ENCODE results near the gene C3orf18.

C3orf18 gene

DNA sequence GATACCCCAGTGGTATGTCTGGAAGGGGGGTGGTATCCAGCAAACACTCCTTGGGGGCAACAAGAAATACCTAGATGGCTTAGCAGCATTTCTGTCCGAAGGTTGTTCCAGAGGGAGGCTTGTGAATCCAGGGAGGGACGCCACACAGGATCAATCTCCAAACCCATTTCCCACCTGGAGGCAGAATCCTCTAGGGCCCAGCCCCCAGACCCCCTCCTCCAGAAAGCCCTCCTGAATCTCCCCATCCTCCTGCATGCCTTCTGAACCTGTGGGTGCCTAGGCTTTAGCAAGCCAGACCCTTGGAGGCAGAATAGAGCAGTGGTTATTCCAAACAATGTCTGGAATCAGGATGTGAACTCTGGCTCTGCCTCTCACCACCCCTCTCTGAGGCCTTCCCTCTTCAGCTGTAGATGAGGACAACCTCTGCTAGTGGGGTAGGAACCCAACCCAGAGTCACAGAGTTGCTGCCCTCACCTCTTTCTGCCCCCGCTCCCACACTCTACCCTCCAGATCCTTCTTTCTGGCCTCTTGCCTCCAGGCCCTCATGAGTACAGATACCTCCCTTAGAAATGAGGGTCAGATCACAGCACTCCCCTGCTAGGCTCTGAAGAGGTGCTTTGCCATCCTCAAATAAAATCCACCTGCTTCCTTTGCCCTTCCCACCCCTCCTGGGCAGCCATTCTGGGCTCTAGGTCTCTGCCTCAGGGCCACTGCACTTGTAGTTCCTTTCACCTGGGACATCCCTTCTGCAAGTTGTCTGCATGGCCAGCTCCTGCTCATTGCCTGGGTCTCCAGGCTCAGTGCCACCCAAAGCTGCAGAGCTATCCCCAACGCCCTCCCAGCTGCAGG lies 35.9 kb upstream of the C3orf18 start:
- no peak for DNase-seq

DNA sequence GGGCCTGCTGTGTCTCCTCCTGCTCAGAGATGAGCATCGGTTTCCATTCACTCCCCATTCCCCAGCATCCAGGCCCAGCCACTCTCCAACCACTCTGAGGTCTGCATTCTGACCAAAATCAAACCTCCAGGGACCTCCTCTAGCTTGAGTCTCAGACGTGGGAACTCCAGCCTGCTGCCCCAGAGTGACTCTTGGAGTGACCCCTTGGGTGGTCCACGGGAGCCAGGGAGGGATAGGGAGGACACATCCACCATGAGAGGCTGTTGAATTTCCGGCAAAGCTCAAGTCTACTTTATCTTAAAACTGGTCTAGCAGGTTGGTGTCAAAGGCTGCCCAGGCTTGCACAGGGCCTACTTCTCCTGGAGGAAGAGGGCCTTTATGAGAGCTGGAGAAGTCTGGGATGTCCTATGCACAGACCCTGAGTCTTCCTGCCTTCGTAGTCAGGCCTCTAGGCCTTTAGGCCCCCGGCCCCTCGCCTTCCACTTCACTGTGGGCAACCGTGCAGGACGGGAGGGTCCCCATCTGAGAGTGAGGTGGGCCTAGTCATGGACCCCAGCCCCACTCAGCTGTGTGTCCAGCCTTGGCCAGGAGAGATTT lies 35.1 kb upstream of the C3orf18 start:
- no peak for DNase-seq

DNA sequence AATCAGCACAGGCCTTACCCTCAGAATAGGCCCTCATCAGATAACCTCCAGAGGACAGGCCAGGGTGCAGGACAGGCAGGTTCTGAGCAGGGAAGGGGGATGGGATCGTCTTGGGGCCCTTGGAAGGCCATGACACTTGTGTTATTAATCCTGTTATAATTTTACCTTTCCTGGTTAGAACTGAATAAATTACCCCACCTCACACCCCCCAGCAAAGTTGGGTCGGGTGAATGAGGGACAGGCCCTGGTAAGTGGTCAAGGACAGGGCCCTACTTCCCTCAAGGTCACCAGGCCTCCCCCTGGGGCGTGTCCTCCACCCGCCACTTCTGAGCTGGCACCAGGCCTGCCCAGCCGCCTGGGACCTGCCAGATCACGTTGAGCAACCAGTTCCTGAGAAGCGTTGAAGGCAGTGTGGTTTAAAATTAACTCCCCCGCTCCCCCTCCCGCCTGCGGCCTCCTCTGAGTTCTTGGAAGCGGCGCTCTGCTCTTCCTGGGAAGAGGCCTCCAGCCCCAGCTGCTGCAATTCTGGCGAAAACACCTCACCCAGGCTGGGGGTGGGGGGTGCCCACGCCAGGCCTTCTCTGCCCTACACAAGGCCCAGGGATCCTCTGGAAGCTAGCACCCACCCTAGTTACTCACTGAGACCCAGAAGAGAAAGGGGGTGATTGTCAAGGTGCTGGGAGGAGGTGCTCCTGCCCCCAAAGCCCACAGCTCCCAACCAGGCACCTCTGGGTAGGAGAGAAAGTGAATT lies 33.5 kb upstream of the C3orf18 start:
- peak; percentile 37 to 97 (median 49) for DNase-seq

DNA sequence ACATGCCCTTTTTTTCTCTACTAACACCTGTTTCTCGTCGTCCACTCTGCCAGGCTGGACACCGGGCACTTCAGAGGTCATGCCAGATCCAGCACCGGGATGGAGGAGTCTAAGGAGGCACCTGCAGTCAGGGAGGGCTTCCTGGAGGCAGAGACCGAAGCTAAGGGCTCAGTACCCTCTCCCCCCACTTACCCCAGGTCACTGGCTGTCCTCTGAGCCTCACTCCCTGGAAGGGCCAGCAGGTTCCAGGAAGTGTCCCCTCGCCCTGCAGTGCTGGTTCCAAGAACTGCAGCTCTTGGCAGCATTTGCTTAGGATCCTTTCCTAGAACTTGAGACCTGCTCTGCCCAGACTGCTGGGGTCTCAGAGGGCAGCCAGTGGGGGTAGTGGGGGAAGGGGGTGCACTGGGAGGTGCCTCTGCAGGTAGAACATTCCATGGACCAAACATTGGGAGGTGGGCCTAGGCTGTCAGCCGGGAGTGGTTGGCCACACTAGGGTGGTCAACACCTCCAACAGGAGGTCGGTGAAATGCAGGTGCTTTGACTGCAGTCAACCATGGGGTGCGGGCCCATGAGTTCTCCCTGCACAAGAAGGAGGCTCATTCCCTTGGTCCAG lies 32.7 kb upstream of the C3orf18 start:
- DNase-seq, result peak in 1 of 5 donors; percentile 74

DNA sequence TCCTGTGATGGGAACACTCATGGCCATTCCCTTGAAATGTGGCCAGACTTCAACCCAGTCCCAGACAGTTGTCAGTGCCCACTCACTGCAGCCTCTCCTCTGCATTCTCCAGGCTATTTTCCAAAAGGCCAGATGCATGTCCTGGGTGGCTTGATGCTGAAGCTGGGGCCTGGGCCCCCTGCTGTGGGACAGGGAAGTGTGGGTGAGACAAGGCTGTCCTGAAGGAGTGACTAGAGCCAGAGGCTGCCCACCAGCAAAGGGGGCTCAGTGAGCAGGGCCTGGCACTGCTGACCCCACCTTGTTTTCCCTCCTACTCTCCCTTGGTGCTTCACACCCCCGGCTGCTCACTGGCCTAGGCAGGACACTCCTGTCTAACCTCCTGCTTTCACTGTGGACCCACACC lies 32.2 kb upstream of the C3orf18 start:
- no peak for DNase-seq

DNA sequence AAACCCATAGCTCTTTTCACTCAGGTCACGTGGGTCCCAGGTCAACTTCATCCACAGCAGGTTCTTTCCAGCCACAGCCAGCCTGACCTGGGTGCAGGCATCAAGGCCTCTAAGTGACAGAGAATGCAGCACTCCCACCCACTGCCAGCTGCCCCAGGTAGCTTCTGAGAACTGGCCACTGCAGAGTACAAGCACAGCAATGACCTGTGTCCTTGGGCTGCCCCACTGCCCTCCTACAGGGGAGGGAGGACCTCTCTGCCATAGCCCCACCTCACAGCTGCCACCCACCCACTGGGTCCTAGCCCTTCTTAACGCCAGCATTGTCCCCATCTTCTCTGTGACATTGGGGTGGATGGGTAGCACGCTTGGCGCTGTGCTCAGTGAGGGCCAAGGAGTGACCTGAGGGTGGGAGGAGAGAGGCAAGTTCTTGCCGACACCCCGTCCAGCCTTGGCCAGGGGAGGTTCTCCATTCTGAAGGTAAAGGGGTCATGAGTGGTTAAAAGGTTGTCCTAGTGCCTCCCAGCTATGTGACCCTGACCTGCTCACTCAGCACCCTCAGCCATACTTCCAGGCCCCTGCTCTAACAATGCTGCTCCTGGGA lies 31.7 kb upstream of the C3orf18 start:
- no peak for DNase-seq

DNA sequence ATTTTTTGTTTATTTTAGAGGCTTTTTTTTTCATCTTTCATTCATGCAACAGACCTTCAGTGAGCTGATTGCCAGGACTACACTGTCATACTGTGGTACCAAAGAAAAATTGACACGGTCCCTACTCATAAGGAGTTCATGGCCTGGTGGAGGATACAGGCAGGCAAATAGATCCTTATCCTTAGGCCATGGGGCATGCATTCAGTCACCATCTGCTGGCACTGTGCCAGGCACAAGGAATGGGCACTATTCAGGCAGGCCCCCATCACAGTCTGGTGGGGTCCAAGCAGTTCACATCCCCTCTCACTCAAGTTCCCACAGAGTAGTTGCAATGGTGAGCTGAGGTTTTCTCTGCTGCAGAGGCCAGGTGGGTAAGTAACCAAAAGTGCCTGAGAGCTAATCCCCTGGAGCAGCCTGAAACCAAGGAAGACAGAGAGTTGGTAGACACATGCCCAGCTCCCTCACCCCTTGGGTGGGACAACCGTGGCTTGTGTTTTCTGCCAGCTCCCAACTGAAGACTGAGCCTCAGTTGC lies 26.8 kb upstream of the C3orf18 start:
- DNase-seq, result no peak

DNA sequence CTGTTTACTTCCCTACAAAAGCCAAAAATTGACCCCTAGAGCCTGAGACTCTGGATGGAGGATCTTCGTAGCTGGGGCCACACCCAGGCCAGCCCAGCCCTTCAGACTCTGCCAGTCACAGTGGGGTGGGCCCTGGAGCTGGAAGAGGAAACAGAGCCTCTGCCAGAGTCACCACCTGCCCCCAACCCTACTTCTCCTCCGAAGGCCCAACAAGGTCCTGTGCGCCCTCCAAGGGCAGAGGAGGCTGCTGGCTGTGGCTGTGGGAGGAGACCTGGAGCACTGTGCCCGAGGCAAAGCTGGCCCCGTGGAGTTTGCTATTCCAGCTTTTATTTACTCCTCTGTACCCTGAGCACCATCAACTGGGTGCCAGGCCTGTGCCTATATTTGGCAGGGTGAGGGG lies 25.0 kb upstream of the C3orf18 start:
- no peak for DNase-seq

DNA sequence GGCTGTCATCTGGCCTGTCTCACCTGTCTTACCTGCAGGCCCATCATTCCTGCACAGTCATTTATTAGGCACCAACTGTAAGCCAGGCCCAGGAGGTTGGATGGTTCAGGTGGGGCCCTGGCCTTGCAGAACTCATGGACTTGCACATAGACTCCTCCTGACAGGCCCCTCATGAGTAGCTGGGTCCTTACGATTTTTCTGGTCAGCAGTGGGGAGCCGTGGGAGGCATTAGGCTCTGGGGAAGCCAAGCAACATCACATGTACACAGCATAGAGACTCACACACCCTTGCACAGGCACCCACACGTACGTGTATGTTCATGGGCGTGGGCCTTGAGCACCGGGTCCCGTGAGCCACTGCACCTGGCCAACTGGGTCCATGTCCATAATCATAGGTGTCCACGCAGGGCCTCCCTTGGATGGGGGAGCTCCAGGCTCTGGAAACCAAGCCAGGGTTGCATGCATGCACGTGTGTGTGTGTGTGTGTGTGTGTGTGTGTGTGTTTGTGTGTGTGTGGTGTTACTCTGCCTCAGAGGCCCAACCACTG lies 23.7 kb upstream of the C3orf18 start:
- no peak for DNase-seq

DNA sequence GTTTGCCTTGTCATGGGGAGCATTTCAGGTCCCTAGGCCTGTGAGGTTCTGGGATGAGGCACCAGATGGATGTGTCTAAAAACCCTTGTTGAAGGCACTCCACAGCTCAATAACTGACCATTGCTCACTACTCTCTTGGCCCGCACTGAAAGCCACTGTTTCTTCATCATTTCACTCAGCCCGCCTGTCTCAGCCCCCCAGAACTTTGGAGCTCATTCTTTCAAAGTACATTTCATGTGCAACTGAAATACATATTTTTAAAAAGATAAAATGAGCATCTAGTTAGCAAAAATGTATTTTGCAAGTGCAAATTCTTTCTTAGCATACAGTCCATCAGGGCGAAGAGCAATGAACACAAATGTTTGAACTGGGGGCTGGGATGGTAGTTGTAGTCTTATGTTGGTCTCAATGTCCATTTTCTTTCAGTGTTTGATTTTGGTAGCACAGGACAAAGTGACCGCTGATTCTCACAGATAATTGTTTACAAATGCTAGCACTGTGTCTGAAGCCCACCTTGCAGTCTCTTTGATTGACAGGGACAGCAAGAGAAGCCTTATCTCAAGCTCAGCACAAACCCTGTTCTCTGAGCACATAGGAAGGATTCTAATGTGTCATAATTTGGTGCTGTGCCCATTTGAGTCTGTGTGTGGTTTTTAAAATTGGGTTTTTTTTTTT lies 21.3 kb upstream of the C3orf18 start:
- no peak for DNase-seq

DNA sequence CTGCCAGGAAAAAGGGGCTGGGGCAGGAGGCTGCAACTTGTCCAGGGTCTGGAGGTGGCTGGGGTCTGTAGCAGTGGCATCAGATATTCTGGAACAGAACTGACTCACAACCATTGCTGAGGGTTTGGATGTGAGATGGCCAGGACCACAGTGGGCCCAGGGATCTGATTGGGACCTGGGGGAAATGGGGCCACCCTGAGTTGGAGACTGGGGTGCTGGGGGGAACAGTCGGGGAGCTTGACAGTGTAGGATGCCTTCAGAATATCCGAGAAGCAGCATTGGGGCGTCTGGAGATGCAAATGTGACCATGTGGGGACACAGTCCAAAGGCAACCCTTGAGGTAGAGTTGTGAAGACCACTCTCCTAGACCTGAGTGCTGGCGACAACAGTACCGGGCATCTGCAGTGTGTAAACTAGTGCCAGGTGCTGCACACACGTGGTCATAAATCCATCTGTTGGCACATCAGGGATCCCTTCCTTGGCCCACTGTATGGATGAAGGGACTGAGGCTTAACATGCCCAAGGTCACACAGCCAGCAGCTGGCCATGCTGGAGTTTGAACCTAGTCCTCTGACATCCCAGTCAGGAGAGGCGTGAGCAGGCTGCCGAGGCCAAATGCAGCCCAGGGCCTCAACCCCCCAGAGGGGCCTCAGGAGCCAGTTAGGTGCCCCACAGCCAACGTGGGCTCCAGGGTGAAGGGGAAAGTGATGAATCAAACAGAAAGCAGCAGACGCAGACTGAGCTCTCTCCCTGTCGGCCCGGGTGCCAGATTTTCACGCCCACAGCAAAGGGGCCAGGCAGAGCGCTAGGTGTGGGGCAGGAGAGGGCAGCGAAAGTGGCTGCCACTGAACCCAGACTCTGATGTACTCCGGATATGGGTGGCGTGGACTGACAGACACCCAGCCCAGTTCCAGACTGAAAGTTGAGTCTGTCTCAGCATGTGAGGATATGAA lies 20.5 kb upstream of the C3orf18 start:
- peak in 4 of 5 donors; percentile 19 to 89 (median 40) for DNase-seq

DNA sequence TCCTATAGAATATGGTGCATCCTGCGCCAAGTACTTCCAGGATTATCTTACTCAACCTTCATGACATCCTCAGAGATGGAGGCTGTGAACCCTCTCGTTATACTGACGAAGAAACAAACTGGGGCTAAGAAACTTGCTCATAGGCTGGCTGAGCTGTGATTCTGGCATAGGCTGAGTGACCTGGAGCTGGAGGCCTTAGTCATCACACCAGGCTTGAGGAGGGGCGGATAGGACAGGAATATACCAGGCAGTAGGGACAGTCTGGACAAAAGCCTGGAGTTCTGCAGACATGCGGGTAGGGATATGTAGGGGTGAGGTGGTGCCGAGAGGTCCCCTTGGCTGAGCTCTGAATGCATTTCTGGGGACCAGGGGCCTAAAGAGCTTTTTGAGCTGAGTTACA lies 19.8 kb upstream of the C3orf18 start:
- no peak for DNase-seq

DNA sequence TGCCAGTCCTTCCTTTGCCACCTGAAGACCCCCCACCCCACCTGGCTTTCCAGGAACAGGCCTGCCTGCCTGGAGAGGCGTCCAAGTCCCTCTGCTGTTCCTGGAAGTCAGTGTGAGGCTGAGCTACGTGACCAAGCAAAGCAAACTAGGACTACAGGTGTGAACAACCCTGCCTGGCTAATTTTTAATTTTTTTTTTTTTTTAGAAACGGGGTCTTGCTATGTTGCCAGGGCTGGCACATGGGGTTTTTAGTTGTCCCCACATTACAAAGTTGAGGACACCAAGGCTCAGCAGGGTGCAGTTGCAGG lies 19.2 kb upstream of the C3orf18 start:
- no peak for DNase-seq

DNA sequence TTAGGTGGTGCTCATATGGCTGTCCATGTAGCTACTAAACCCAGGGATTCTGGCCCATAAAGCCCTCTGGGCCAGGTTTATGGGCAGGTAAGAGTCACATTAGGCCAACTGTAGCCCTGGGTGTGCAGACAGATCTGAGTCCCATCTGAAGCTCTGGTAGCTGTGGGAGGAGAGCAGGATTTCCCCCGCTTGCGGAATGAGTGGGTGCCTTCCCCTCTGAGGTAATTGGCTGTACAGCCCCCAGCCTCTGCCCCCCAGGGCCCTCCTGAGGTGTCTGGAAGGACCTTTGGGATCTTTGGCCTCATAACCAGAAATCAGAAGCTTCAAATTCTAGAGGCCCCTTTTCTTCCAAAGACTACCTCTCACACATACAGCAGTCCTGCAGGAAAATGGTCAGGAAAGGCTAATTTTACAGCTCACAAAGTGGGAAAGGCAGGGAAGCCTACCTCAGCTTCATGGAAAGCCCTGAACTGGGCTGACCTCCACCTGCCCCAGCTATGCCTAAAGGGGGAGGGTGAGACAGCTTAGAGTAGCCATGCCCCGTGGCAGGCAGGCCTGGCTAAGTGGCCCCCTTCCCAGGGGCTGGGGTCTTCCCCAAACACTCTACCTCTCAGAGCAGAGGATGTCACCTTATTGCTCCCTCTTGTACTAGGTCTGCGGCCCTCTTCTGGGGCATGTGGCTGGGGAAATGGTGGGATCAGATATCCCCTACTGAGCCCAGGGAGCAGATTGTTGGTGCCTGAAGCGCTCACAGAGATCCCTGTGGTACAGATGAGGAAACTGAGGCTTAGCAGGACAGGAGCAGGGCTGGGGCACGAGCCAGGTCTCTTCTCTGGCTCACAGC lies 18.6 kb upstream of the C3orf18 start:
- DNase-seq, result no peak

DNA sequence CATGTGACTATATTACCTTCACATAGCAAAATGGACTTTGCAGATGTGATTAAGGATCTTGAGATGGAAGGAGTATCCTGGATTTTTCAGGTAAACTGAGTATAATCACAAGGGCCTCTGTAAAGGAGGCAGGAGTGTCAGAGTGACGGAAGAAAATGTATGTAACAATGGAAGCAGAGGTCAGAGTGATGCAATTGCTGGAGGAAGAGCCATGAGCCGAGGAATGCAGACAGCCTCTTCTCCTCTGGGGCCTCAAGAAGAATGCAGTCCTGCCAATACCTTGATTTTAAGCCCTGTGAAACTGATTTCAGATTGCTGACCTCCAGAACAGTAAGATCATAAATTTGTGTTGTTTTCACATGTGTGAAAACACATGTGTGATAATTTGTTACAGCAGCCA lies 16.8 kb upstream of the C3orf18 start:
- no peak for DNase-seq

DNA sequence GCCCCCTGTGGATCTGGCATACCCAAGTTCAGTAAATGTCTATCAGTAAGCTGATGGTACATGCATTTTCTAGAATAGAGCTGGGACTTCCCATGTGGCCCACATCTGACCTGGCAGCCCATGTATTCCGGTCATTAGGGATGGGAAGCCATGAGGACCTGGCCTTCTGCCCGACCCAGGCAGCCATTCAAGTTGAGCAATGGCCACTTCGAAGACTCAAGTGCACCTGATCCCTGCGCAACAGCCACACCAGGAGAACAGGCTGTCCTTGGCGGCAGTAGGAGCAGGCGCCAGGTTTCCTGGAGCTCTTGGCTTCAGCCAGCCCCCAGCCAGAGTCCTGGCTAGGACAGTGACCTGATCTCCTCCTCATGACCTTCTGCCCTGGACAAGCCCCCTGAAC lies 16.4 kb upstream of the C3orf18 start:
- no peak for DNase-seq

DNA sequence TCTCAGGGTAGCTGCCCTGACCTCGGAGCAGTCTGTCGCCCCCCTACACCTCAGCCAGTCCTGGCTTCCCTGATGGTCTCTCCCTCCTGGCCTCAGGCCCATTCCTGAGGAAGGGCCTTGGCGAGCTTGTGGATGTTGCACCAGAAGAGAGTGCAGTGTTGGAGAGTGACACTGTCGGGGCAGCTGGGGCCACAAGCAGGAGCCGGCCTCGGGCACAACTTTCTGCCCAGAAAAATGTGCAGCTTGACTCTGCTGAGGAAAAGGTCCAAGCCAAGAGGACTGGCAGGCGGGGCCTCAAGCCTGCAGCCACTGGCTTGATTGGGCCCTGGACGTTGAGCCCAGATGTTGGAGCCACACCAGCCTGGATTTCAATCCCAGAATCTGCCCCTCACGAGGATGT lies 14.5 kb upstream of the C3orf18 start:
- no peak for DNase-seq

DNA sequence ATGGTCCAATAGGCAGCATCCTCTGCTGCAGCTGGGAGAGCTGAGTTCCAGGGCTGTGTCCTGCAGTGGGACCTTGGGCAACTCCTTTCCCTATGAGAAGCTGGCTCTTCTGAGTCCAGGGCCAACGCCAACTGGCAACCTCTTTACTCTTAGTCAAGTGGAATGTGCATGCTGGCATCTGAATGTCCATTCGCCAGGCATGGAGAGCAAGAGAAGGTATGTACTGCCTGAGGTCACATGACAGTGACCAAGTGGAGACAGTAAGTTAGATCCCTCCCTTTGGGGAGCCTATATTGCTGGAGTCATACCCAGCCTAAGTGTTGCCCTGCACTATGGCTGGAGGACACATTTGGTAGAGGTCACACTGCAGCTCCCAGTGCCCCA lies 13.9 kb upstream of the C3orf18 start:
- DNase-seq, result no peak

DNA sequence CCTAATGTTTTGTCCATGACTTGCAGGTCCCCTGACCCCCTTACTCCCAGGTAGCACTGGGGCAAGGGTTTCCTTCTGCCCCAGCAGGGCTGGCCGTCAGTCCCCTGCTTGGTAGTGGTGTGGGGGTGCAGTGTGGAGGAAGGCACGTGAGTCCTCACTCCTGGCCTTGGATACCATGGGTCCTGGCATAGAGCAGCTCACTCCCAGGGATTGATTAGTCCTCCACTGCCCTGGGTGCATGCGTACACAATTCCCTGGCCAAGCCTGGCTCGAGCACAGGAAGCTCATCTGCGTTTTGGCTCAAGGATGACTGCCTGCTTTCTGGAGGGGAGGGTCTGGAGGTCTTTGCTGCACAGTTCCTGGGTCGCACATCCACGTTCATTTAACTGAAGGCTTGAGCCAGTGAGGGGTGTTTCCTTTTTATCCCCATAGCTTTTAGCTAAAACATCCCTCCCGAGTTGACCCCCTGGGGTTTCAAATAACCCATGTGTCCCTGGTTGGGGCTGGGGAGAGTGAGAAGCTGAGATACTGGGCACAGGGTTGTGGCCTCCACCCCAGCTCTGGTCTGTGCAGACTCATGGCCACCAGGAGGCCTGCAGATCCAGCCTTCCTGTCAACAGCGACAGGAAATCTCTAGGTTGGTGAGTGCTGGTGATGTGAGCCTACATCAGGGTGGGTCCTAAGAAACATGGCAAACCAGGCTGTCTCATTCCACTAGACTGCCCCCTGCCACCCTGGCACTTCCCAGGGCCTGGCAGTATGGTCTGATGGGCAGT lies 13.3 kb upstream of the C3orf18 start:
- DNase-seq, result peak in 1 of 5 donors; percentile 44

All from T-helper 1 cell (primary cell).